HG03060 (cell line): ENCODE results near the gene TXN2.
"Not testable (repeated sequence)": the region's sequence is repeated elsewhere in the genome, so short reads cannot be mapped to it uniquely, and the experiment has no call there.

Experiments
- ATAC-seq: cut with Tn5 transposase; IDR thresholded peaks from one replicate; pipeline ENCODE4 v1.9.1; 2021; ENCODE audit warnings: low read depth, moderate number of reproducible peaks; ENCODE audit not compliant: unreplicated experiment

Gene TXN2, protein sequence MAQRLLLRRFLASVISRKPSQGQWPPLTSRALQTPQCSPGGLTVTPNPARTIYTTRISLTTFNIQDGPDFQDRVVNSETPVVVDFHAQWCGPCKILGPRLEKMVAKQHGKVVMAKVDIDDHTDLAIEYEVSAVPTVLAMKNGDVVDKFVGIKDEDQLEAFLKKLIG

DNA sequence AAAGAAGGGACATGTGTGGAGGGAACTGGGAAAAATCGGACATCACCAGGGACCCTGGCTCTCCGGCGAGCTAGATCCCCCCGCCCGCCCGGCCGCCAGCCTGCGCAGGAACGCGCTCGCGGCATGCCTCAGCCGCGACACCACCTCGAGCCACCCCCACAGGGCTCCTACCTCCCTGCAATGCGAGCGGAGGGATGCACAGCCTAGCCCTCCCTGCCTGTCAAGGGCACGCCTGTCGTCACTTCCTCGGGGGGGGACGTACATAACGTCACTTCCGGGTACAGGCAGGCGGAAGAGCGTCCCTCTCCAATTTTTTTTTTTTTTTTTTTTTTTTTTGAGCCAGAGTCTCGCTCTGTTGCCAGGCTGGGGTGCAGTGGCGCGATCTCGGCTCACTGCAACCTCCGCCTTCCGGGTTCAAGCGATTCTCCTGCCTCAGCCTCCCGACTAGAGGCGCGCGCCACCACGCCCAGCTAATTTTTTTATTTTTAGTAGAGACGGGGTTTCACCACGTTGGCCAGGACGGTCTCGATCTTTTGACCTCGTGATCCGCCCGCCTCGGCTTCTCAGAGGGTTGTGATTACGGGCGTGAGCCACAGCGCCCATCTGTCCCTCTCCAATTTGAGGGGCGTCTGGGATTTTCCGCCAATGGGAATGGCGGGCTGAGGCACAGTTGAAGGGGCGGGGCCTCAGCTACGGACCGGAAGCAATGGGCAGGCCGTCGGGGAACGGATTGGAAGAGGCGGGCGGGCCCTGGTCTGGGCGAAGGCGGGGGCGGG is at the start of gene TXN2:
Gene TXN2 (minus strand): TSS at position 248 of the 776 bp plus-strand sequence. CDS start 803 bp downstream, outside the sequence.
- ATAC-seq = peak; percentile 78

DNA sequence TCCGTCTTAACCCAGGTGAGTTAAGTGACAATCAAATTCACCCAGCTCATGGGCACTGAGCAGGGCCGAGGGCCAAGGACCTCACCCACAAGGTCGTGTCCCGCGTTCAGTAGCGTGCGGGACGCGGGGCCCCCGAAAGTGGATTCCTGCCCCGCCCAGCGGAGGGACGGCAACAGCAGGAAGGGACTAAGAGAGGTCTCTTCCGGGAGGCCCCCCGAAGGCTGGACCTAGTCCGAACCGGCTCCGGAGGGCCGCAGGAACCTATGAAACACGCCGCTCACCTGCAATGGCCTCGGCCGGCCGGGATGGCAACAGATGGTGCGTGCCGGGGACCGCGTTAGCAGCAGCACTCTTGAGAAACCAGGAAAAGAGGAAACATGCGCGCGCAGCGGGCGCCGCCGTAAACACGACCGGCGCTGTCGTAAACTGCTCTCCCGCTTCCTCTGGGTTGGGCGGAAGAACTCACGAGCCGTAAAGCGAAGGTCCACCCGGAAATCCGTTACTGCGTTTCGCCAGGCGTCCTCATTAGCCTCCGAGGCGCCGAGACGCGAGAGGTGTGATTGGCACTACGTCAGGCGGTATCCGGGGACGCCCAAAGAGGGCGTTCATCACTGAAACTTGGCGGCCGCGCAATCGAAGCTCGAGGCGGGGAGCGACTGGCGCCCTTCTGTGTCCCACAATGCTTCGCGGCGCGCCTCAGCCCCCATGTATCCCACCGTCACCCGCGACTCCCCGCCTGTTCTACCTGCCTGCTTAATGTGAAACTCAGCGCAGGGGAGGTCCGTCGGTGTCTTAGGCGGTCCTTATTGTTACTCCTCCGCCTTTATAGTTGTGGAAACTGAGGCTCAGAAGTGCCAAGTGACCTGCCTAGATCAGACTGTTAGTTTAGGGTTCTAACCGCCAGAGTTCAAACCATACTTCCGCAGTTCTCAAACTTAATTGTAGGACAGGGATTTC is 47.6 kb upstream of the TXN2 start, which contains the start of gene EIF3D:
Gene EIF3D (minus strand): TSS at position 372 of the 957 bp plus-strand sequence. CDS start 3,045 bp downstream, outside the sequence.
- ATAC-seq = peak; percentile 78

DNA sequence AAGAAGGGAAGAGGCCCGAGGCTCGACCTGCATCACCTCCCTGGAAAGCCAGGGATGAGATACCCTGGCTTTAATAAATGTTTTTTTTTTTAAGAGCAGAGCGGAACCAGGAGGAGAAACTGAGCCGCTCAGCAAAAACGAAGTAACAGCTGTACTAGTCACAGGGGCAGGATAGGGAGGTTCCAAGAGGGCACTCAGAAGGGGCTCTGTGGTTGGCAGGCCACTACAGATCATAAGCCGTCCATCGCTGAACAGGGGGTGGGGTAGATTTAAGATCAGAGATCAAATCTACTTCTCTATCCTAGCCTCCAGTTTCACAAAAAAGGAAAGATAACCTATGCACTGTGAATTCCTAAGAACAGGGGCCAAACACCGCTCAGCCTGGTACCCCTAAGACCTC is 46.9 kb upstream of the TXN2 start:
- no peak for ATAC-seq

DNA sequence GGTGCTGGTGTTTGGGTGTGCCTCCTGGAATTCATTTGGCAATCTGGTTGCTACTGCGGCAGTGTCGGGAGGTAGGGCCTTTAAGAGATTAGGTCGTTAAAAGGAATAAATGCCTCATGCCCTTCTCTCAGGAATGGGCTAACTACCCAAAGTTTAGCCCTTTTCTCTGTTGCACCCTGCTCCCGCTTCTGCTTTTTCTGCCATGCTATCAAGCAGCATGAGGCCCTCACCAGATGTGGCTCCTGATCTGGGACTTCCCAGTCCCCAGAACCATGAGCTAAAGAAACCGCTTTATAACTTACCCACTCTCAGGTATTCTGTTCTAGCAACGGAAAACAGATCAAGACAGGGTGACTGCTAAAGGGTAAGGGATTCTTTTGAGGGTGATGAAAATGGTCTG is 41.2 kb upstream of the TXN2 start:
- no peak for ATAC-seq

DNA sequence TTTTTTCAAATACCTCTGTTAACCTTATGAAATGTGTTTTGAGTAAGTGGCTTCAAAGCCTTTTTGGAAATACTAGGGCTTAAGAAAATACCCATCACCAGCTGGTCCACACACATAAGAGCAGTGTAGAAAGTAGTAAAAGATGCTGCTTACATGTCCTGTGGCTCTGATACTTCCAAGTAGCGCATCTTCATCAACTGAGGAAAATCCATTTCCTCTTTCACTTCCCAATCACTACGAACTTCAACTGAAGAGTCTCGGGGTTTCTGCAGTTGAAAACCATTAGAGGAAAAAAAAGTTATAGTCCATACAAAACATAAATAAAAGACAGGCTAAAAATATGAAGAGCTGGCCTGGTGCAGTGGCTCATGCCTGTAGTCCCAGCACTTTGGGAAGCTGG is 39.0 kb upstream of the TXN2 start:
- ATAC-seq = no peak

DNA sequence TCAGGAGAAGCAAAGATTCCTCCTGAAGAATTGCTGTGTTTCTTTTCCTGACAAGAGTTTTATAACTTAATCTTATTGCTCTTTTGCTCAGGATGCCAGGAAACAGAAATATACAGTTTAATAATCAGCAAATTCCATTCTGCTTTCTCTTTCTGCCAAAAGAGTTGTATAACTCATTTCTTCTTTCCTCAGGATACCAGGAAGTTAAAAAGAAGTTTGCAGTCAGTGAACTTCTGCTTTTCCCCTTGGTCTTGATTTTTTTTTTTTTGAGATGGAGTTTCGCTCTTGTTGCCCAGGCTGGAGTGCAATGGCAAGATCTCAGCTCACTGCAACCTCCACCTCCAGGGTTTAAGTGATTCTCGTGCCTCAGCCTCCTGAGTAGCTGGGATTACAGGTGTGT is 38.5 kb upstream of the TXN2 start:
- not testable (repeated sequence) for ATAC-seq

DNA sequence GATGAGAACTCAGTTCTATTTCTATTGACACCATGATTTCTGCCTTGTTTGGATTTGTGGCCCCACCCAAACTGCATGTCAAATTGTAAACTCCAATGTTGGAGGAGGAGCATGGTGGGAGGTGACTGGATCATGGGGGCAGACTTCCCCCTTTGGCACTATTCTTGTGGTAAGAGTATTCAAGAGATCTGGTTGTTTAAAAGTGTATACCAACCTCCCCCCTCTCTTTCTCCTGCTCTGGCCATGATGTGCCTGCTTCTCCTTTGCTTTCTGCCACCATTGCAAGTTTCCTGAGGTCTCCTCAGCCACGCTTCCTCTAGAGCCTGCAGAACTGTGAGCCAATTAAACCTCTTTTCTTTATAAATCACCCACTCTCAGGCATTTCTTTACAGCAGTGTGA is 33.3 kb upstream of the TXN2 start:
- no peak for ATAC-seq

DNA sequence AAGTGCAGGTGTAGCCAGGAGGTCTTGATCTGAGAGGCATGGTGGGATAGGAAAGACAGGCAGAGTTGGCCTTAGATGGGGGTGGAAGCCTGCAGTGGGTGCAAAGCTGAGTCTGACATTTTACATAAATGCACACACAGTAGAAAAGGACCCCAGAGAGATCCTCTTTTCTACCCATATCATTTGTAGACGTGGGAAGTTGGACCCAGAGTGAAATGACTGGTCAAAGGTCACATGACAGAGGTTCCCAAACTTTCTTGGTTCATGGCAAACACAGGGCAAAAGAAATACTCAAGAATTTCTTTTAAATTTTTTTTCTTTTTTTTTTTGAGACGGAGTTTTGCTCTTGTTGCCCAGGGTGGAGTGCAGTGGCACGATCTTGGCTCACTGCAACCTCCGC is 31.6 kb upstream of the TXN2 start:
- ATAC-seq = no peak

DNA sequence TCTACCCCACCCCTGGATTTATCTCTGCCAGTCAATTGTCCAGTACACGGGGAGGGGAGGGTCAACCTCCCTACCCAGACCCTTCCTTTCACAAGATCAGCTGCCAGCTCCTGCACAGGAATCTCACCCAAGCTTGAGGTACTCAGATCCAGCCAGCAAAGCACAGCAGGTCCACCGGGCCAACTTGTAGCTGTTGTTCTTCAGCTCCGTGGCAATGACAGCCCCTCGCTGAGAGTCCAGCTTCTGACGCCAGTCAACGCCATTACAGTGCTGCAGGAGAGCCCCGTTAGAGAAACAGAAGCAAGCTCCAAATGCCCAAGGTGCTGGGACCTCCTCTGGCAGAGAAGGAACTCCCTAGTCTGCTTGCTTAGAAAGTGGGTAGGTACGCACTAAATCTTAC is 30.9 kb upstream of the TXN2 start:
- no peak for ATAC-seq

DNA sequence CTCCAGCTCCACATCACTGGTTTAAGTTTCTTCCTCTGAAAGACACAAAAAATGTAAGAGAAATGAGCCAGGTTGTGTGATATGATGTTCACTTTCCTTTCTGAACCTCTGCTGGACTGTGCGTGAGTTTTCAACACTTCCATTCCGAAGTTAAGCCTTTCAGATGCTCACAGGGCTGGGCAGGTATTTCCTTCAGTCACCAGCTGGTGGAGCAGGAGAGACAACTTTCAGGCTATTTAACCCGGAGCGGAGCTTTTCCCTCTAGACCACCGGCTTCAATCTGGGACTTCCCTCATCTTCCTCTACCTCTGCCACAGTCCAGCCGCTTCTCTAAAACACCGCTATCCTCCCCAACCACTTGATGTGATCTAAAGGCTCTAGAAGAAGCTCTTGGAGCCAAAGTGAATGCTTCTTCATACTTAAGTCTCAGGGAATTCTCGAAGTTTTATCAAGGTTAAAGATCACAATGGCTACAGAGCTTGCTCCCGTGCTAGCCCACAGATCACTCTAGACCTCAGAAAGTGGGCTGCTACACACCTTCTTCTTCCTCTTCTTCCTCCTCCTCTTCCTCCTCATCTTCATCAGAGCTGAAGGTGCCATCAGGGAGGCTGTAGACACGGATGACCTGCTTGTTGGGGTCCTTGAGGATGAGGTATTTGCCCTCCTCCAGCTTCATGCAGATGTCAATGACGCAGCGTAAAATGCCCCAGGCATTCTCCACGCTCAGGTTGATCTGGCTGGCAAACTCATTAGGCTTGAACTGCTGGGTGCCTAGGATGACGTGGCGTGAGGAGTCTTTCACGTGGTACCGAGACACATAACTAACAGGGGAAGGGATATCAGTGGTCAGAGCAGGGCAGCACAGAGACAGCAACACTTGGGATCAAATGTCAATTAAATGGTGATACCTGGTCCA is 29.8 kb upstream of the TXN2 start:
- ATAC-seq = no peak

DNA sequence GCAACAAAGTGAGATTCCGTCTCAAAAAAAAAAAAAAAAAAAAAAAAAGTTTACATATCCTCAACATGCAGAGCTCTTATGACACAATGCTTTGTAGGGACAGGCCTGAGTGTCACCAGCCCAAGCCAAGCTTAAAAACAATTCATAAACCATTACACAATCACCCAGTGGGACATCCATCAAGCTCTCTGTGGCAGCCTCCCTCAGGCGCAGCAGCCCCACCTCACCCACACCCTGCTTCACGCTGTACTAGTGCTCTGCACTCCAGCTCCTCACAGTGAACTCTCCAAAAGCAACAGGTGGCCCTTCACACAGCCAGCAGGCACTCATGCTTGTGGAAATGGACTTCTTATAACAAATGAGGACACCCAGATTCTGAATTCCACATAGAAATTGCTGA is 28.9 kb upstream of the TXN2 start:
- no peak for ATAC-seq

DNA sequence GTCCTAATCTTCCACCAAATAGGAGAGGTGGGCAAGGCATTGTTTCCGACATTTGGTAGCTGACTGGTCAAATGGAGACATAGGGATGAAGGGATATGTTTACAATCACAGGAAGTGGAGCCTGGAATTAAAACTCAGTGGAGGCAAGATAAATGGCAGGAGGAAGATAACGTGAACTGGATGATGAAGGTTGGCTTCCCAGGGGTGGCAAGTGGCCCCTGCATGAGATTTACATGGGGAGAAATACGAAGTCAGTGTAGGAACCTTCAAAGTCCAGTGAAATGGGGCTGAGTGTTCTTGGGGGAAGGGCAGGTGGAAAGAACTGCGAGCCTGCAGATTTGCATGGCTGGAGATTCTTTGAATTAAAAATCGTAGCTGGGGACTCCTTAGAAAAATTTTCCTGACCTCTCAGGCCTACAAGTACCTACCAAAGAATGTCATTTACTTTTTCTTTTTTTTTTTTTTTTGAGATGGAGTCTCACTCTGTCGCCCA is 26.1 kb upstream of the TXN2 start:
- no peak for ATAC-seq

DNA sequence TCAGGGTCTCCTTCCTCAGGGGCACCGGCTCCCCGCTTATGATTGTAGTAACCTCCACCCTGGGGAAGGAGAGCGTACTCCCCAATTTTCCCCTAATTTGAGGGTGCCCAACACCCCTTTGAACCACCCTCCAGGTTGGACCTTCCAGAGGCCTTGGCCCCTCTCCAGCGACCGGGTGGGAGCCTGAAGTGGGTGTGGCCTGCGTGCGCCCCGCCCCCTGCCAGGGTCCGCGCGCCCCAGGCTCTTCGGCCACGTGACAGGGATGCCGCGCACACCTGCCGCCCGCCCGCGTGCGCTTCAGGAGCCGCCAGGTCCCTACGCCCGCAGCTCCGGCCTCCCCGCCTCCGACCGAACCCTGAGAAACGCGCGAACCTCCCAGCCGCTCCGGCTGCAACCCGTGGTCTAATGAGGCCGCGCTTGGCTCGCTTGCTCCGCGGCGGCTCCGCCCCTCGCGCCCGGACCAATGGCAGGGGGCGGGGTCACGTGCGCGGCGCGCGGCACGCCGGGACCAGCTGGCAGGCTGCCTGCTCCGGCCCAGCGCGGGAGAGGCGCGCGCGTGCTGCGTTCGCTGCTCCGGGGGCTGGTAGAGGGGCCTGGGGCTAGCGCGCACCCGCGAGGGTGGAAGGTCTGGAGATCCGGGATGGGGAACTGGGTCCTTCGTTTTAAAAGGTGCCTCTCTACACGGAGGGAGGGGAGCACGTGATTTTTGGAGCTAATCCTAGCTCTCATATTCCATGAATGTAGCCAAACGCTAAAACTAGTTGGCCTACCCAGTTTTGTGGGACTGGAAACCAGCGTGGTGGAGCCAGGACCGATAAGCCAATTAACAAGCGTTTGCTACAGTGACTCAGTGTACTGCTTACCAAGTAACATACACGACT is 25.4 kb upstream of the TXN2 start, which contains the start of gene FOXRED2:
Gene FOXRED2 (minus strand): TSS at position 404 of the 881 bp plus-strand sequence. CDS start 618 bp downstream, outside the sequence.
- ATAC-seq = no peak

DNA sequence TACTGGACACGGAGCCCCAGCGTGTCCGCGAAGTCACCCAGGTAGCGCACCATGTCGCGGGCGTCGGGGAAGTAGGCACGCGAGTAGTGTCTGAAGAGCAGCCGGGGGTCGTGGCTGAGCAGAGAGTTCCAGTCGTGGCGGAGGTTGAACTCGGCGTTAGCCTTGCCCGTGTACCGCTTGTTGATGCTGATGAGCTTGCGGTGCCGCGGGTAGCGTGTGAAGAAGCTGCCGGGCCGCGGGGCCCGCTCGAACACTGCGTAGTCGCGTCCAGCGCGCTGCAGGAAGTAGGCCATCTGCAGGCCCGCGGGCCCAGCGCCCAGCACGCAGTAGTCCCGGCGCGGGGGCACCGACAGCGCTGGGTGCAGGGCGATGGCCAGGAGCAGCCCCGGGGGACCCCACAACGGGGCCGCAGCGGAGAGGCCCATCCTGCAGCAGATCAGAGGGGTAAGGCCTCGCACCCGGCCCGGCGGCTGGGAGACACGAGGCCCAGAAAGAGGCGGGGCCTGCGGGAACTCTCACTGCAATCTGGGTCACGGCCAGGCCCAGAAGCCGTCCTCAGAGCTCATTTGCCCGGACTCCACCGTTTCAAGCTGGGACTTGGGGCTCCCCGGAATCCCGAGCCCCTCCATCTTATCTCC is 24.7 kb upstream of the TXN2 start:
- no peak for ATAC-seq

DNA sequence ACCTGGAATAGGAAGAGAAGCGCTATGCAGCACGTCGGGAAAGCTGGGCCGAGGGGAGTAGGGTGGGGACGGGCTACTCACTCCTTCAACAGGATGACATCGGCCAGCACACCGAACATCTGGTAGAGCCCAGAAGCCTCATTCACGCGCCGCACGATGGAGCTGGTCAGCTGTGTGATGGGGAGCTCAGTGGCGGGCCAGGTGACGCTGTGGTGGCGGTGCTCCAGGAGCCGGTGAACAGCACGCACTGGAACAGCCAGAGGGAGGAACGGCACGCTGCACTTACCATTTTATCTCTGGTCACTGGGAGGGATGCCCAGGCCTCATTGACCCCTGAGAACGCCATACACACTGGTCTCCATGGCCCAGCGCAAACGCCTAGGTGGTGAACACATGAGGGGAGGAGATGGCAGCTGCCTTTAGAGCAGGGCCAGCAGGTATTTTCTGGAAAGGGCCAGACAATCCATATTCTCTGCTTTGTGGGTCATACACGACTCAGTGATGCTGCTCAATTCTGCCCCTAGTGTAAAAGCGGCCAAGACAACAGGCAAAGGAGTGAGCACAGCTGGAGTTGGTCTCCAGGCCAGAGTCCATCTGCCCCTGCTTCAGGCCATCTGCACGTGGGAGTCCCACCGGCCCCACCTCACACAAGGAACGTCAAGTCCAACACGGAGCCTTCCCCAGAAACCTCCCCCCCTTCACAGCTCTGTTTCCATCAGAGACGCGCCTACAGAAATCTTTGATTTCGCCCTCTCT is 16.6 kb upstream of the TXN2 start:
- no peak for ATAC-seq

DNA sequence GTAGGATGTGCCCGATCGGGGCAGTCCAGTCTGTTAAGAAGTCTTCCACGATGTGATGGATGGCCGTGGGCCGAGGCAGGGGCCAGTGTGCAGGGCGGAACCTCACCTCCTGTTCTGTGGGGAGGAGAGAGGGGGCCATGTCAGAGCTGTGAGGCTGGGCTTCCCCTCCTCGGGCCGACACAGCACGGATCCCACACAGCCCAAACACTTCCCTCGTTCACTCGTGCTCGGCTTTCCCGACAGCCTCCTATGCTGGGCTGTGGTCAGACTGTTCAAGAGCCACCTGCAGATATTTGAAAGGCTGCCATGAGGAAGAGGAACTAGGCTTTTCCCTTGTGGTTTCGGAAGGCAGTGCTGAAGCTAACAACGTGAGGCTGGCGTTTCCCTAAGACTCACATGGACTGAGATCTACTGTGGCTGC is 12.3 kb upstream of the TXN2 start:
- ATAC-seq = no peak

DNA sequence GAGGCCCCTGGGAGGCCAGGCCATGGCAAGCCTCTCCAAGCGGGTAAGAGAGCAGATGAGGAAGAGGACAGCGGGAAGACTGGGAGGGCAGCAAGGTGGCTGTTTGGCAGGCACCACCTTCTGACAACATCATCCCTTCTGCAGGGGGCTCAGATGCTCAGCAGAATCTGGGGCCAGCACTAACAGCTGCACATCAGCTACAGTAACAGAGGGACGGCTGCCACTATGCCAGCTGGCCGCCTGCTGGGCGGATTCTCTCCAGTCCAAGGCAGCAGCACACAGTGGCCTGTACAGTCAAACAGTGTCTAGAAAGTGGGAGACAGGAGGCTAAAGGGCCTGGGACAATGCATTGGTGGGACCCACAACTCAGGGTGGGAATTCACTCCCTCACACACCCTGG is 10.7 kb upstream of the TXN2 start:
- ATAC-seq = no peak

DNA sequence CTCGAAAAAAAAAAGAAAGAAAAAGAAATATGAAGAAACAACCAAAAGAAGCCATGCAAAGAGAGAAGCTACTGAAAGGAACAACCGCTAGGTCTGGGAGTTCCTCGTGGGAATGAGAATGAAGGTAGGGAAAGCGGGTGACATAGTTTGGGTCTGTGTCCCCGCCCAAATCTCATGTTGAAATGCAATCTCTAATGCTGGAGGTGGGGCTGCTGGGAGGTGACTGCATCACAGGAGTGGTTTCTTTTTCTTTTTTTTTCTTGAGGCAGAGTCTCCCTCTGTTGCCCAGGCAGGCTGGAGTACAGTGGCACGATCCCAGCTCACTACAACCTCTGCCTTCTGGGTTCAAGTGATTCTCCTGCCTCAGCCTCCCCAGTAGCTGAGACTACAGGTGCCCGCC is 9.7 kb upstream of the TXN2 start:
- no peak for ATAC-seq
